ENCODE data around the gene NGFR.

NGFR gene

DNA sequence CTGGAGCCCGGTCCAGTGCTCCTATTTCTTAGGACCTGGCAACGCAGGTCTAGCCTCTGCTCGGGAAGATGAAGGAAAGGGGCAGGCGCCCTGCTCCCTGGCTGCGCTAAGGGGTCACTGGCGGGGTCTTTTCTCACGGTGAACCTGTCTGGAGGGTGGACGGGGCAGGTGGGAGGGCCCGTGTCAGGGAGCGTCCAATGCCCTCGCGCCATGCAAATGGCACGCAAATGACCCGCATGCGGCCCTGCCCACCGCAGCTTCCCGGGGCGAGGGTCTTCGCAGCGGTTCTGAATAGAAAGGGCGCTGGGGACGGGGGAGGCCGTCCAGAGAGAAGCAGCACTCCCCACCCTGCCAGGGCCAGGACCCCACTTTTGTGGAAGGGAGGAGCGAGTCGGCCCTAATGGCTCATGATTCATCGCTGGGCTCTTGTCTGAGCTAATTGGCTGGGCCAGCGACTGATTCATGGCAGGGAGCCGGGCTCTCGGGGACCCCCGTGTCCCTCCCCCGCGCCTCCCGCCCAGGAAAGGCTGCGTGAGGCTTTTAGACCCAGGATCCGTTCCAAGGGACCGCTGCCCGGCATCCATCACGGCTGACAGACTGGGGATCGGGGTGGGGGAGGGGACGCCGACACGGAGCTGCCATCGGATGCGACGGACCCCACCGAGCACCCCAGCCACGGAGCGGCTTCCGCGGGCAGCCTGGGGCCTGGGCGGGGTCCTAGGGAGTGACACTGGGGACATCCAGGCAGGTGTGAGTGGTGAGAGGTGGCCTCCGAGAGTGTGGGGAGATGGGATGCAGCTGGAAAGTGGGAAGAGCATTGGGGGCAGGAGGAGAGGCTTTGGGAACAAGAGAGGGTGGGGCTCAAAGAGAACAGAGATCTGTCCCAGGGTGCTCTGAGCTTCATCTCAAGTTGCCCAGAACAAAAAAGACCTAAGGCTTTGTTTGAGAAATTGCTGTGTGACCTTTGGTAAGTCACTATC lies 25.0 kb upstream of the NGFR start:
- DNase-seq: peak in 1 of 3 experiments; percentile 0

DNA sequence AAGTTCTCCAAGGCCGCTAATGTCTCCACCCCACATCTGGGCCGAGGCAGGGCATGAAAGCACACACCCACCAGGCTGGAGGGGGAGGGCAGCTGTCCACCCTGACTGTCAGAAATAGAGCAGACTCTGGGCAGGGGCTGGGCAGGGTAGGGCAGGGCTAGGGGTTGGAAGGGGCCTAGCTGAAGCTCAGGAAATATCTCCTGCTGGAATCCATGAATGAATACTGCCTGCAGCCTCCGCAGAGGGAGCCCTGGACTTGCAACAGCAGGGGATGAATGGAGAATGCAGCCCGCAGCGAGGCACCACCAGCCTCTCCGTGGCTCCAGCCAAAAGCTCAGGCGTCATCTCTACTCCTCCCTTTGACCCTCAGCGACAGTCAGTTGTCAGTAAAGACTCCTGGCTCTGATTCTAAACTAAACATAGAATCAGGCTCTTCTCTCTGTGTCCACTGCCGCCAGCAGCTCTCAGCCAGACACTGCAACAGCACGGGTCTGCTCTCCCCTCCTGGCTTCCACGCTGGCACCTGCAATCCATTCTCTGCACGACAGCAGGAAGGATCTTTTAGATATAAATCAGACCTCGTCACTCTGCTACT lies 23.9 kb upstream of the NGFR start:
- peak in 2 of 3 experiments; percentile 17 to 32 for DNase-seq

GRCh38 chr17:49471769-49472168 lies 23.3 kb upstream of the NGFR start:
- DNase-seq: peak in 1 of 3 experiments; percentile 29

GRCh38 chr17:49472527-49472926 lies 22.6 kb upstream of the NGFR start:
- no peak for DNase-seq

DNA sequence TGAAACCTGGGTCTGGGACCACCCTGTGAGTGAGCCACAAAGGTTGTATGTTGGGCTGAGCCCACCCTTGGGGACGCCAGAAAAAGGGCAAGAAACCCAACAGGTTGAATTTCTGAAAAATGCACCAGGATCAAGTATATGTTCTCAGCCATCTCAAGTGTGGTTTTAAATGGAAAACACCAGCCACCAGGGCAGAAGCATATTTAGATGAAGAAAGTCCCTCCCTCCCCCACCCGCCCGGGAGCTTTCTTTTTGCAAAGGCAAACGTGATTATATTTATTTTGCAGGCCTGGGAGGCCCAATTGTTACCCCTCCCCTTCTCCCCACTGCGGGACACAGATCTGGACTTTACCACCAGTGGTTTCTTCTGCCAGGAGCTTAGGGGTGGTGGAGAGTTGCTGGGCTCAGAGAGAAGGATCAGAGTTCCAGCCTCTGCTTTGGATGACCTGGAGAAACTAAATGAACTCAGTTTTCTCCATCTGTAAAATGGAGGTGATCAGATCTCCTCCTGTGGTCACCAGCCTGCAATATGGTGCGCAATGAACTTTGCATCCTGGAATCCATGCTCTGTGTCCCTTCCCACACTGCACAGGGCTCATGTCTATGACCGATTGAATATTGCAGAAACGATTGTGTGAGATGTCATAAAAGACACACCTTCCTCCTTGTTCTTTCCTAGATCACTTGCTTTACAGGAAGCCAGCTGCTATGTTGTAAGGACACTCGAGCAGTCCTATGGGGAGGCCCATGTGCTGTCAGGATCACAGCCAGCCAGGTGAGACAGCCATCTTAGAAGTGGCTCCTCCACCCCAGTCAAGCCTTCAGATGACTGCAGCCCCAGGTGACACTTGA lies 21.0 kb upstream of the NGFR start:
- DNase-seq: no peak

GRCh38 chr17:49477709-49478108 lies 17.4 kb upstream of the NGFR start:
- no peak for DNase-seq

- no peak for DNase-seq
These were observed 14.1 kb upstream of the NGFR start for GRCh38 chr17:49480836-49481615.

GRCh38 chr17:49482144-49482817 lies 12.8 kb upstream of the NGFR start:
- DNase-seq: no peak

DNA sequence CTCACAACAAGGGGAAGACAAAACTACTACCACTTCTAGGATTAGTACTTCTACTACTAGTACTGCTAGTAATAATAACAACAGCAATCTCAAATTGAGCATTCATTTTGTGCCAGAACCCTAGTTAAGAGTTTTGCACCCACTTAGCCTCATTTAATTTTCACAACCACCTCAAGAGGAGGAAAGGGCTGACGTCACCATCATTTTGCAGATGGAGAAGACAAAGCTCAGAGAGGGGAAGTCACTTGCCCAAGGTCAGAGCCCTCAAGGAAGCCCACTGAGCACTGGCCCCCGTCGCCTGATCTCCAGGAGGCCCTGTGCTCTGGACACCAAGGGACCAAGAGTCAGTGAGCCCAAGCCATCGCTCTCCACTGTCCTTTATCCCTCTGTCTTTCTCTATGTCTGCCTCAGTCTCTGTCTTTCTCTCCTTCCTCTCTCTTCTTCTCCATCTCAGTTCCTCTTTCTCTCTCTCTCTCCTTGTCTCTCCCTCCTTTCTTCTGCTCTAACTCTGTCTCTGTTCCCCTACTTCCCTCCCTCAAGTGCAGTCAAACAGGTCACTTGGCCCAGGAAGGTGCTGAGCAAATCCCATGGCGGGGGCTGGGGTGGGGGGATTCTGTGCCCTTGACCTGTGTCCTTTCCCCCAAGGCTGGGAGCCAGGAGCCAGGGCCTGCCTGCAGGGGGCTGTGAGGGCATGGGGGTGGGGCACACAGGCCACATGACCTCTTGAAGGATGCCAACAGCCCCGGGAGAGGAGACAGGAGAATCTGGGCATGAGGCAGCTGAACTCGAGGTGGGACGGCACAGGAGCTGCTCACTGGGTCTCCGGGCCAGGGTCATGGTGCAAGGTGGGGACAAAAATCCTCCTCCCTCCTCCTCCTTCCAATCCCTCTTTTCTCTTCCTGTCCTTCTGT lies 11.2 kb upstream of the NGFR start:
- no peak for DNase-seq

- no peak for DNase-seq
These were observed 10.5 kb upstream of the NGFR start for GRCh38 chr17:49484588-49484987.

- DNase-seq: peak in 1 of 3 experiments; percentile 57
These were observed 9.0 kb upstream of the NGFR start for GRCh38 chr17:49486012-49486641.

DNA sequence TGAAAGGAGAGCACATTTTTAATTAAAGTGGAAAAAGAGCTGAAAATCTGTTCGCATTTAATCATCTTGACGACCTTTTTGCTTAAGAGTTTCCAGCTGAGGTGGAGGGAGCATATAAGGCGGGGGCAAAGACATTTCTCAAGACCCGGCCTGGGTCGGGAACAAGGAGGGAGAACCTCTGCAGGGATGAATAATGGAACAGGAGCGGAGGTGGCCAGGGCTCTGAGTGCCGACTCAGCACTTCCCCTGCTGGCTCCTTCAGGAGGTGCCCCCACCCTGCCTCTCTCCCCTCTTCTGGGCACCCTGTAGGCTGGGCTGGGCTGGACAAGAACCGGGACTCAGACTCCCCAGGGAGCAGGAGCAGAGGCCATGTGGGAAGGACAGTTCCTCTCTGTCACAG lies 7.9 kb upstream of the NGFR start:
- no peak for DNase-seq

GRCh38 chr17:49488612-49489011 lies 6.5 kb upstream of the NGFR start:
- no peak for DNase-seq

DNA sequence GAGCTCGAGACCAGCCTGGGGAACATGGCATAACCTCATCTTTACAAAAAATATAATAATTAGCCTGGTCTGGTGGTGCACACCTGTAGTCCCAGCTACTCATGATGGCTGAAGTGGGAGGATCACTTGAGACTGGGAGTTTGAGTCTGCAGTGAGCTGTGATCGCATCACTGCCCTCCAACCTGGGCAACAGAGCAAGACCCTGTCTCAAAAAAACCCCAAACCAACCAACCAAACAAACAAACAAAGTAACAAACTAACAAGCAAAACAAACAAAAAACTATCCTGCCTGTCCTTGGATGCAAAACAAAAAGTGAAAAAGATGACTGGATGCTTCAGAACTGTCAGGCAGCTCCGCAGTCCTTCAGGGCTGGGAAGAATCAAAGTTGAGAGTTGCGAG lies 5.7 kb upstream of the NGFR start:
- no peak for DNase-seq

- no peak for DNase-seq
These were observed 4.8 kb upstream of the NGFR start for GRCh38 chr17:49490276-49490675.

DNA sequence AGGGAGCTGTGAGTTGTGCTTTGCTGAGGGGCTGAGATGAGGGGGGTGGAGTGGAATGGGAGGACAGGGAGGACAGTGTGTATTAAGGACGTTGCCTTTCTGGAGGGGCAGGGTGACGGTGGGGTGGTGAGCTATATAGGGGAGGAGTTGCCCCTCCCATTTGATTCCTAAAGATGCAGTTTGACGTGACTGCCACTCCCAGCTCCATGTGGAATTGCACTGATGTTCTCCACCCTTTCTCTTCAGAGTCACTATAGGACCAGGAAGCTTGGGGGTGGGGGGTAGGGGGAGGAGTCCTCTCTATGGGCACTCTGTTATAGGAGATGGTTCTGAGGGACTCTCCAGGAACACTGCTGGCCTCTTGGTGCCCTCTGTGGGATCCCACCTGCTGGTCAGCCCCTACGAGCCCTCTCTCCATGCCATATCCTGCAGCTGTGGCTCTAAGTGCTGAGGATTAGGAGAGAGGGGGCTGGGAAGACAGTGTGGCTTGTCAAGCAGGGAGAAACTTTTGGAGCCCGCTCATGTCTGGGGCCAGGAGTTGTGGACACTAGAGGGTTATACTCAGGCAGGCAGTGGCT lies 3.8 kb upstream of the NGFR start:
- no peak for DNase-seq

- peak in 1 of 3 experiments; percentile 36 for DNase-seq
These were observed 601 bp upstream of the NGFR start for GRCh38 chr17:49494399-49494985.

- peak in 1 of 3 experiments; percentile 48 for DNase-seq
These were observed 719 bp downstream of the NGFR start for GRCh38 chr17:49495842-49496182.

- DNase-seq: peak; percentile 48 to 62 (median 52)
These were observed 1.2 kb downstream of the NGFR start for GRCh38 chr17:49496183-49496866.
